Keratinocyte (primary cell): ENCODE results near the gene PLXNA2. TPM values are rescaled to one million over a fixed set of nuclear protein-coding genes. Genes with fewer than 3 reads are reported as not detected.

Experiments
- DNase-seq: peaks from one replicate; pipeline ENCODE4 v3.0.0-alpha.2; 2011; ENCODE audit warnings: low read depth, missing footprints, low spot score
- FAIRE-seq: peaks from 2 replicates; lab custom pipeline; 2011; peaks lifted over from hg19 to GRCh38; lab: Jason Lieb, UNC
- H2AFZ ChIP-seq: 2 replicates; pipeline ENCODE4 v1.6.0; 2012; ENCODE audit warnings: low read length, control low read depth, inconsistent platforms; ENCODE audit not compliant: control insufficient read depth
- H3K27ac ChIP-seq: 2 replicates; pipeline ENCODE4 v1.5.1; 2011; ENCODE audit warnings: low read length; ENCODE audit not compliant: control insufficient read depth, insufficient read depth
- H3K27me3 ChIP-seq: 3 replicates; pipeline ENCODE4 v1.6.0; 2011; ENCODE audit warnings: low read length; ENCODE audit not compliant: control insufficient read depth, insufficient read depth; ENCODE audit errors: extremely low read depth
- H3K36me3 ChIP-seq, 2 experiments: 2 replicates in 1 of 2; 3 replicates in 1 of 2; pipeline ENCODE4 v1.5.1; 2011; ENCODE audit warnings: low read length in 2 of 2, mild to moderate bottlenecking in 1 of 2; ENCODE audit not compliant: control insufficient read depth in 2 of 2, insufficient read depth in 2 of 2; ENCODE audit errors: extremely low read depth in 1 of 2
- H3K4me1 ChIP-seq: 3 replicates; pipeline ENCODE4 v1.5.1; 2011; ENCODE audit warnings: low read length; ENCODE audit not compliant: control insufficient read depth, insufficient read depth; ENCODE audit errors: extremely low read depth
- H3K4me2 ChIP-seq: 3 replicates; pipeline ENCODE4 v1.6.0; 2011; ENCODE audit warnings: low read depth, low read length; ENCODE audit not compliant: control insufficient read depth, insufficient read depth; ENCODE audit errors: extremely low read depth
- H3K4me3 ChIP-seq, 3 experiments: fragments of 200-600 bp in 1 of 3; sonication (generic) in 1 of 3; 2 replicates in 2 of 3; 3 replicates in 1 of 3; pipeline ENCODE4 v1.5.1; 2011 to 2016; ENCODE audit warnings: low read length in 3 of 3, mild to moderate bottlenecking in 3 of 3, control low read depth in 2 of 3, inconsistent platforms in 1 of 3, low read depth in 1 of 3, mixed read lengths in 1 of 3, mixed run types in 1 of 3, moderate library complexity in 1 of 3; ENCODE audit not compliant: control insufficient read depth in 2 of 3, insufficient read depth in 2 of 3; ENCODE audit errors: extremely low read depth in 1 of 3
- H3K79me2 ChIP-seq: 2 replicates; pipeline ENCODE4 v1.6.0; 2012; ENCODE audit warnings: low read length; ENCODE audit not compliant: control insufficient read depth, insufficient read depth
- H3K9ac ChIP-seq: 3 replicates; pipeline ENCODE4 v1.6.0; 2011; ENCODE audit warnings: low read length; ENCODE audit not compliant: control insufficient read depth, insufficient read depth; ENCODE audit errors: extremely low read depth
- H3K9me1 ChIP-seq: 3 replicates; pipeline ENCODE4 v1.6.0; 2011; ENCODE audit warnings: low read length; ENCODE audit not compliant: control insufficient read depth, insufficient read depth; ENCODE audit errors: extremely low read depth
- H3K9me3 ChIP-seq: 2 replicates; pipeline ENCODE4 v1.5.1; 2012; ENCODE audit warnings: low read depth, low read length; ENCODE audit not compliant: control insufficient read depth
- H4K20me1 ChIP-seq: 3 replicates; pipeline ENCODE4 v1.6.0; 2011; ENCODE audit warnings: low read length; ENCODE audit not compliant: control insufficient read depth, insufficient read depth; ENCODE audit errors: extremely low read depth
- CTCF ChIP-seq, 3 experiments: IDR thresholded peaks in 1 of 3; conservative IDR thresholded peaks in 1 of 3; optimal IDR thresholded peaks in 1 of 3; 2 replicates in 2 of 3; 3 replicates in 1 of 3; pipeline versions ENCODE3 to v1.5.1; 2011; ENCODE audit warnings: low read length in 3 of 3, mild to moderate bottlenecking in 3 of 3, moderate library complexity in 2 of 3, control low read depth in 1 of 3, inconsistent platforms in 1 of 3; ENCODE audit not compliant: insufficient read depth in 2 of 3; ENCODE audit errors: extremely low read depth in 1 of 3
- EZH2 ChIP-seq: IDR thresholded peaks from one replicate; pipeline ENCODE4 v1.6.1; 2012; ENCODE audit warnings: inconsistent platforms, mild to moderate bottlenecking, low read length, moderate library complexity
- dilution Hi-C: fragments of 300-500 bp; cut with MboI; formaldehyde crosslinking; loops from one replicate; pipeline ENCODE4 v1.7.0; 2020; ENCODE audit warnings: low sequenced_read_pairs; ENCODE audit not compliant: extremely low pct_ligation_motif_present
- polyA plus RNA-seq, 5 experiments: library from polyadenylated mRNA; depleted of rRNA in 3 of 5; stranded (reverse) in 3 of 5; stranded (forward) in 1 of 5; unstranded in 1 of 5; fragments of >200 nt; gene quantifications; 1 replicate in 1 of 5; 2 replicates in 3 of 5; 3 replicates in 1 of 5; pipeline versions ENCODE4 v1.2.1 to v1.2.3, GENCODE V29; 2011 to 2012; ENCODE audit warnings: missing spikeins in 2 of 5, low read depth in 1 of 5, low replicate concordance in 1 of 5

The PLXNA2 gene
- polyA plus RNA-seq, 1 donor (not counting 4 experiments of a cell fraction or from before 2014, with no cell fraction given), result 6.7 TPM

GRCh38 chr1:208215393-208215792 lies 28.8 kb downstream of the PLXNA2 start:
- DNase-seq (no peak), FAIRE-seq (no peak)
- no peaks in the 10 kb centered on the region for H4K20me1 ChIP-seq
- H3K27me3 ChIP-seq, result no peaks in the 10 kb centered on the region
- no peaks in the 10 kb centered on the region for H3K9me1 ChIP-seq
- no peak overlapping the region for H3K9ac ChIP-seq
- no peak overlapping the region for H3K4me2 ChIP-seq
- peaks cover 36% of the 10 kb centered on the region for H3K79me2 ChIP-seq
- dilution Hi-C loops, result no loop called here
- peaks cover 6 to 8% of the 10 kb centered on the region in 2 experiments for H3K36me3 ChIP-seq
- no peak overlapping the region for H2AFZ ChIP-seq
- H3K4me3 ChIP-seq, result no peak overlapping the region
- peaks cover 43% of the 10 kb centered on the region for H3K4me1 ChIP-seq
- TF ChIP-seq EZH2 (no peak), CTCF (optimal IDR thresholded peaks at IDR 0.05 in 1 of 3, IDR thresholded peaks at IDR 0.05 in 1 of 3, conservative IDR thresholded peaks at IDR 0.05 in 1 of 3; ENCODE audit: extremely low read depth in 1 of 3, insufficient read depth in 2 of 3, low read length in 3 of 3) (no peak)
- H3K9me3 ChIP-seq, result no peaks in the 10 kb centered on the region
- H3K27ac ChIP-seq, result no peak overlapping the region

GRCh38 chr1:208213786-208214185 lies 30.4 kb downstream of the PLXNA2 start:
- Histone ChIP-seq H2AFZ (no peak overlapping the region), H3K27me3 (no peaks in the 10 kb centered on the region), H3K4me3 (no peak overlapping the region), H3K4me2 (no peak overlapping the region), H3K9me3 (no peaks in the 10 kb centered on the region), H4K20me1 (no peaks in the 10 kb centered on the region), H3K4me1 (peaks cover 43% of the 10 kb centered on the region), H3K36me3 (peaks cover 8 to 11% of the 10 kb centered on the region in 2 experiments), H3K79me2 (peaks cover 39% of the 10 kb centered on the region), H3K9ac (no peak overlapping the region), H3K27ac (peak overlapping the region; percentile 6), H3K9me1 (no peaks in the 10 kb centered on the region)
- dilution Hi-C loops, result no loop called here
- TF ChIP-seq CTCF (optimal IDR thresholded peaks at IDR 0.05 in 1 of 3, IDR thresholded peaks at IDR 0.05 in 1 of 3, conservative IDR thresholded peaks at IDR 0.05 in 1 of 3; ENCODE audit: extremely low read depth in 1 of 3, insufficient read depth in 2 of 3, low read length in 3 of 3), result no peak
- TF ChIP-seq EZH2, result no peak
- FAIRE-seq (peak; percentile 34), DNase-seq (no peak)
